NCI-H446 (cell line): ENCODE data around the gene FOXL1.
A peak's percentile ranks its signal among the peaks of the same experiment; 100 is the strongest.

Experiments used
- DNase-seq, 2 experiments: peaks; one replicate each; lab custom pipeline; 2025; lab: John Stamatoyannopoulos, UW

Gene FOXL1

DNA sequence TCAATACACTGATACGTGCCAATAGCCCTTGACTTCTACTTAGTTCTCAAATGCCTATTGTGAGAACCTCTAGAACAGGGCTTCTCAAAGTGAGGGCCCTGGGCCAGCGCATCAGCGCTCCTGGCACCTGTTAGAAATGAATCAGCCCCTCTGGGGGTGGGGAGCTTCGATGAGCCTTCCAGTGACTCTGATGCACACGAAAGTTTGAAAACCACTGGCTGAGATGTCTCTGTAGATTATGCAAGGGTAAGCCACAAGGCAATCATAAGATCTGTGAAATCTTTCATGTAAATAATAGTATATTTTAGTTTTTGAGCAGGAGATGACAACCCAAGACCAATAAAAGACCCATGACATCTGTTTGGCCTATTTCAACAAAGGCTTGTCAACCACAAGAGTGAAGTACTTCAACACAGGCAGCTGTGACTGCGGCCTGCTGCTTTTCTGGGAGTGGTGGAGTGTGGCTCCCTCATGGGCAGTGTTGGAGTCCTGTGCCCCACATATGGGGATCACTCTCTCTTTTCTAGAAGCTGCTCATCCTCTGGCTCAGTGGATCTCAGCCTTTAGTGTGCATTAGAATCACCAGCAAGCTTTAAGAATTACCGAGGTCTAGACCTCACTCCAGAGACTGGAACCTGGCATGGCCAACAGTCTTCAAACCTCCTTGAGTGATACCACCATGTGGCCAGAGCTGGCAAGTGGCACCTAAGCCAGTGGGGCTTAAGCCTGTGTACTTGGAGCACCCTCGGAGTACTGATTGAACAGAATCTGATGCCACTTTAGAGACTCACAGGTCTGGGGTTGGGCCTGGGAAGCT lies 29.1 kb upstream of the FOXL1 start:
- no peak for DNase-seq

DNA sequence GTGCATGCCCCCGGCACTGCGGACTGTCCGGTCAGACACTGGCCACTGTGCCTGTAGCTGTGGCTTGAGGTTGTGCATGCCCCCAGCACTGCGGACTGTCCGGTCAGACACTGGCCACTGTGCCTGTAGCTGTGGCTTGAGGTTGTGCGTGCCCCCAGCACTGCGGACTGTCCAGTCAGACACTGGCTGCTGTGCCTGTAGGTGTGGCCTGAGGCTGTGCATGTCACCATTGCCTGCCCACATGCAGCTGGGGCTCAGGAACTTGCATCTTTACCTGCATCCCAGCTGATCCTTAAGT lies 28.5 kb upstream of the FOXL1 start:
- no peak for DNase-seq

DNA sequence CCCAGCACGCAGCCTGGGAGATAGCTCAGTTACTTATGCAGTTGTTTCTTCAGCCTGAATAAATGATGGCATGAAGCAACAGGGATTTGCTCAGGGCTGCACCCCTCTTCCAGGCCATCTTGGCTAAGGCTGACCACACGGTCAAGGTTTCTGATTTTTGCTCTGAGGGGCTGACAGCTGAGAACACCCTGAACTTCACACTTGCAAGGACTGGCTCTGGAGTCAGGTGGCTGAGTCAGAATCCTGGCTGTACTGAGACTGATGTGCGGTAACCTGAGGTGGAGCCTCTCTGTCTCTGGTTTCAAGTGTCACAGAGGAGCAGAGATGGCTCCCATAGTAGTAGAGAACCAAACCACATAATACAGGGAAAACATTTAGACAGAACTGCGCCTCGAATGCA lies 28.1 kb upstream of the FOXL1 start:
- DNase-seq = no peak

DNA sequence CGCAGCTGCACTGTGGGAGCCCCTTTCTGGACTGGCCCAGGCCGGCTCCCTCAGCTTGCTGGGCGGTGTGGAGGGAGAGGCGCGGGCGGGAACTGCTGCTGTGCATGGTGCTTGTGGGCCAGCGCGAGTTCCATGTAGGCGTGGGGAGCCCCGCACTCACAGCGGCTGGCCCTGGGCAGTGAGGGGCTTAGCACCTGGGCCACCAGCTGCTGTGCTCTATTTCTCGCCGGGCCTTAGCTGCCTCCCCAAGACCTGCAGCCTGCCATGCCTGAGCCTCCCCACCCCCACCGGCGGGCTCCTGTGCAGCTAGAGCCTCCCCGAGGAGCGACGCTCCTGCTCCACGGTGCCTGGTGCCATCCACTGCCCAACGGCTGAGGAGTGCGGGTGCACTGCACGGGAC lies 25.0 kb upstream of the FOXL1 start:
- DNase-seq = no peak

DNA sequence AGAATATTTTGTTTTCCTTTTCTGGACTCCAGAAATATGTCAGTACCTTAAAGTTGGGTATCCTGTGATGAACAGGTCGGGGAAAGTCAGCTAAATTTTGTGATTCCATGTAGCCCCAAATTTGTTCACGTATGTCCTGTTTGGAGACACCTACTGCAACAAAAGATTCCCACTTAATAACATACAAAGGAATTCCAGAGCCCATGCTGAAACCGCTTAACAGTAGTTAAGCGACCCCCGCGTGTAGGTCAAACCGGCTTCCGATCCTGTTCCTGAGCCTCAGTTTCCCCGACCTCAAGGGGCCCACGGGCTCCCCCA lies 23.8 kb upstream of the FOXL1 start:
- no peak for DNase-seq

DNA sequence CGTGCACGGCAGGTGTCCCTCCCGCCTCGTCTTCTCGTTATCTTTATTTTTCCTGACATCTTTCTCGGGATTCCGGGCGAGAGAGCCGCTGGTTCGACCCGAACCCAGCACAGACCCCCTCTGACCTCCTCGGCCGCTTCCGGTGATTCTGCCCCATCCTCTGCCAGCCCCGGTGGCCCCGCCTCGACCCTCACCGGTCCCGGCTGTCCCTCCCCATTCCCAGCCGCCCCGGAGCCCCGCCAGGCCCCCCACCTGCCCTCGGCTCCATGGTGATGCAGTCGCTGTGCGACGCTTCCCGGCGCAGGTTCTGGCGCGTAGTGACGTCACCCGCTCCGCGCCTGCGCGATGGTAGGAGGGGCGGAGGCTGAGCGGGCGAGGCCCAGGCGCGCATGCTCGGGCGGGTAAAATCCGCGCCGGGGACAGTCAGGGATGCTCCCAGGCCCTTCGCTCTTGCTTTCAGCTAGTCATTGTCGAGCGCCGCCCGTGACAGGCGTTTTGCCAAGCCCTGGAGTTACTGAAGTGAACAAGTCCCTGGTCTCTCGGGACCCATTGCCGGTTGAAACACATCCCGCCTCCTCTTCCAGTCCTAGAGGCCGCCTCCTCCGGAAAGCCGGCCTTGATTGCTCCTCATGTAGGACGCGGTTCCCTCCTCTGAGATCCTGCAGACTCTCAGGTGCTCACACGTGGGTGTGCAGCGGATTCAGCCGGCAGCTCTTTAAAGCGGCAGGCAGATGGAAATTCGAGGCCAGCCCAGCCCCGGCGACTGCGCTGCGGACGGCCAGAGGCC lies 23.2 kb upstream of the FOXL1 start, which contains the start of gene MTHFSD:
MTHFSD (minus strand) TSS at position 319 of the 787 bp plus-strand sequence; CDS start at position 268, 51 bp downstream.
- peak; percentile 63 to 89 for DNase-seq

DNA sequence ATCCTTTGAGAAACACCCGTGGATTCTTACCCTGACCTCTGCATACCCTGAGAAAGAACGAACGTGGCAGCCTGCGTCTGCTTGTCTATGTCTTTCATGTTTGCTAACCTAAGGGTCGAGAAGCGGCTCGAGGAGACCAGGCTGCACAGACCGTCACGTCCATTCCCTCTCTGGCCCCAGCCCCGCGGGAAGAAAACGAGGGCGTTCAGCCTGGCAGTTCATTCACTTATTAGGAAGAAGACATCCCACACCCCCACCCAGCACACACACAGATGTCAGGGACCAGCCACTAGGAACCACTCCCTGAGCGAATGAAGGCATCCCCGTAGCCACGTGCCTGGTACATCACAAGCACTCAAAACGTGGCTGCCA lies 22.7 kb upstream of the FOXL1 start:
- no peak for DNase-seq

DNA sequence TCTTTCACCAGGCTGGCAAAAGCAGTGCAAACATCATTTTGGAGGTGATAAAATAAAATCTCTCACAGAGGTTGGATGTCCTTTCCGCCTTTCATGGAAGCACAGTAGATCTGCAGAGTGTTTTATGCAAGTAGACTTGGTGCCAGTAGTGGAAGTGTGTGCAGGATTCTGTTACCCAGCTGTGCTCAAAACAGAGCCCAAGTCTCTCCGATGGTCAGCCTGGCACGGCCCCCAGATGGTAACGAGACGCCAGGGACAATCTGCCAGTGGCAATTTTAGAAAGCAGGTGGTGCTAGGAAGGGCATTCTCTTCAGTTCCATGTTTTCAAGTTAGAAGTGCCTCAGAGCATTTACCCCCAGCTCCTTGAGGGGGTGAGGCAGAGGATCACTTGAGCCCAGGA lies 21.8 kb upstream of the FOXL1 start:
- DNase-seq = no peak

DNA sequence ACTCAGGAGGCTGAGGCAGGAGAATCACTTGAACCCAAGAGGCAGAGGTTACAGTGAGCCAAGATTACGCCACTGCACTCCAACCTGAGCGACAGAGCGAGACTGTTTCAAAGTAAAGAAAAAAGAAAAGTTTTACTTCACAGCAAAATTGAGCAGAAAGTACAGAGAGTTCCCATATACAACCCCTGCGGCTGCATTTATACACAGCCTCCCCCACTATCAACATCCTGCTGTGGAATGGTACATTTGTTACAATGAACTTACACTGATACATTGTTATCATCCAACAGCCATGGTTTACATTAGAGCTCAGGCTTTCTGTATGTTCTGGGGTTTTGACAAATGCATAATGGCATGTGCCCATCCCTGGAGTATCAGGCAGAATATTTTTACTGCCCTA lies 20.8 kb upstream of the FOXL1 start:
- DNase-seq = no peak

DNA sequence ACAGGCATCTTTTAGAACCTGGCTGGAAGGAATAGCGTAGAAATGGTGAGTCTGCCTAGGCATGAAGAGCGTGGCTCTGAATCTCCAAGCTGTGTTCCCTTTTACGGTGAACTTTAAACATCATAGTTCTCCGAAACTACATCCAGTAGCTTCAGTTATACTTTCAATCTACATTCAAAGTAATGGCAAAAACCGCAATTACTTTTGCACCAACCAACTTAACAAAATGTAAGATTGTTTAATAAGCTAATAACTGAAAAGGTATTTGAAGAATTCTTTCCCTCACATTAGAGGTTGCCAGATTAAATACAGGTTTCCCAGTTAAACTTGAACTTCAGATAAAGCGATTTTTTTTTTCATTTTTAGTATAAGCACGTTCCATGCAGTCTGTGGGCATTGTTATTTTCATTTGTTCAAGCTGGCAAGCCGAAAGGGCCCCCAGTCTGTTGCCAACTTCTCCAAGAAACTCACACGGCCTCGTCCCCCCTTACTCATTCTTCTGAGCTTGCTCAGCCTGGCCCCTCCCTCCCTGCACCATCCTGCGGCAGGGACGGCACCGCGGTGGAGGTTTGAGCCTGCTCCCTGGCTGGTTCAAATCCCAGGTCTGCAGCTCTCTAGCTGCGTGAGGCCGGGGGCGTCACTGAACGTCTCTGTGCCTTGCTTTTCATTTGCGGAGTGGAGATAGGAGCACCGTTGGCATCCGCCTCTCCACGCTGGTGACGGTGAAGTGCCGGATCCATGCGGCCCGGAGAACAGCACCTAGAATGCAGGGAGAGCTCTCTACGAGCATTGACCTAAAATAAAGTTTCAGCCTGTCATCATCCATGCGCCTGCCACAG lies 19.8 kb upstream of the FOXL1 start:
- DNase-seq = no peak

DNA sequence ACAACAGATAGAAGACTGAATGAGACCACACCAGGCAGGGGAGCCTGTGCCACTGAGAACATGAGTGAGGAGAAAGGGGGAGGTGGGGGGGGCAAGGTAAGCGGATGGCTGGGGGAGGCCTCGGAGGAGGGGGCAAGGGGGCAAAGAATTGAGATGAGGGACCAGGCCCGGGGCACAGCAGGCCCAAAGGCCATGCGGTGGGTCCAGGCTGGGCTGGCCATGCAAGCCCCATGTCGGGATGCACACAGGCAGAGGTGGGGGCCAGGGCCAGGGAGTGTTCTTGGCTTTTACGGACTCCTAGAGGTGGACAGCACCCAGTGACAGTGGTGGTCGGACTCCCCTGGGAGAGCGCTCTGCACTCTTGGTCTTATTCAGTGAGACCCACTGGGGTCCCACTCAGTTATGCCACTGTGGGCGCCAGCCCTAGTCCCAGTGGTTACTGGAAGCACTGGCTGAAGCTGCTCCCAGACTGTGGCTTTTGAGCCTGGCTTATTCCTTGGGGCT lies 18.5 kb upstream of the FOXL1 start:
- DNase-seq = no peak

DNA sequence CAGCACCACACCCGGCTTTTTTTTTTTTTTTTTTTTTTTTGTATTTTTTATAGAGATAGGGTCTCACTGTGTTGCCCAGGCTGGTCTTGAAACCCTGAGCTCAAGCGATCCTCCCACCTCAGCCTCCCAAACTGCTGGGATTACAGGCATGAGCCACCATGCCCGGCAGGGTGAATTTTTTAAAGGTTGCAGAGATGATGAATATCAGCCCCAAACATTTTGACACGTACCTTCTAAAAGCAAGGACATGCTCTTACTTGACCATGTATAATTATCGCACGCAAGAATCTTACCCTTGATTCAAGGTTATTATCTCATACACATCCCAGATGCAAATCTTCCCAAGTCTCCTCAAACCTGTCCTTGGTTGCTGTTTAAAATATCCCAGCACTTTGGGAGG lies 16.0 kb upstream of the FOXL1 start:
- DNase-seq = no peak

DNA sequence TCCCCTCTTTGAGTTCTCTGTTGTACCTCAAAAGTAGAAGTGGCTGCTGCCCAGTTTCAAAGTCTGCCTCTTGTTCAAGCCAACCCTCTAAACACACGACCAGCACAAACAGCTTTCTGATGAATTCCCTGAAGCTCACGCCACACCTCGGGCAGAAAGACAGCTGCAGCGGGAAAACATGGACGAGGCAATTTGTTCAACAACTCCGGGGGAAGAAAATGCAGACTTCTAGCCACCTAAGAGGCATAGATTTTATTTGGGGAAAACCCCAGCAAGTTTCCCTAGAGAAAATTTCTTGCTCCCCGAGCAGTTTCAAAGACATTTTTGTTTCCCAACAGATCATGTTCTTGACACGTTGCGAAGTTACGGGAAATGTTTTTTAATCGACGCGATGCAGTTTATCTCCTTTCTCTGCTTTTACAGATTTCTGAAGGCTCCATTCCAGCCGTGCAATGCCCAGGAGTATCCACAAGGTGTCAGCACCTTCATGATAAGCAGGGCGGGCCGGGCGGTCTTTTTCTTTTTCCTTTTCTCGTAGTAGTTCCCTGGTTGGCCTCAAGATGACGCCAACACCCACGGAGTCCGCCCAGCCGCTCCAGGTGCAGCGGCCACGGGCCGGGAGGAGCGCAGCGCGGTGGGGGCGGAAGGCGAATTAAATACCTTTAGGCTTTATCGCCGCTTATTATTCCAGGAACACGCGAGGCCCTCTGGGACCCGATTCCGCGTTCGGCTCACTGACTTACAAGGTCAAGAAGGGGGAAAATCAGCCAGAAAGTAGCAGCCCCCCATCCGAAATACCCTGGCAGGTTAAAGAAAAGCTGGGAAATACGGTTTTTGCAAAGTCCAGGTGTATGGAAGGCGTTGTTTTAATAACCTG lies 14.6 kb upstream of the FOXL1 start:
- peak; percentile 51 to 76 for DNase-seq

DNA sequence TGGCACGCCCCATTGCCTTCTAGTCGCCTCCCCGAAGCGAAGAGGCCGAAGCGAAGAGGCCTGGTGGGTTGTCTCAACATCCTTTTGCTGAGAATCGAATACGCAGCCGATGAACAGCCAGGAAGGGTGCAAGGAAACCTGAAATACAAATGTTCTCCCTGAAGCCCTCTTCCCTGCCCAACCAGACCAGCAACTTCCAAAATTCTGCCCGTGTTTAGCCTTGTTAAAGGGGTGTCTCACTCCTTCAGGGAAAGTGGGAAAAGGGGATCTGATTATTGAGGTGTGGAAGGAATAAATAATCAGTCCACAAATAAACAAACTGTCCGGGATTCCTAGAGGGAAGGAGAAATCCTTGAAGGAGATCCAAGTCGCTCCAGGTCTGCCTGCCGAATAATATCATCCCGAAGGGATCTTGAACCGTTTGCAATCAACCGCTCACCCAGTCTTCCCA lies 13.1 kb upstream of the FOXL1 start:
- DNase-seq = no peak

DNA sequence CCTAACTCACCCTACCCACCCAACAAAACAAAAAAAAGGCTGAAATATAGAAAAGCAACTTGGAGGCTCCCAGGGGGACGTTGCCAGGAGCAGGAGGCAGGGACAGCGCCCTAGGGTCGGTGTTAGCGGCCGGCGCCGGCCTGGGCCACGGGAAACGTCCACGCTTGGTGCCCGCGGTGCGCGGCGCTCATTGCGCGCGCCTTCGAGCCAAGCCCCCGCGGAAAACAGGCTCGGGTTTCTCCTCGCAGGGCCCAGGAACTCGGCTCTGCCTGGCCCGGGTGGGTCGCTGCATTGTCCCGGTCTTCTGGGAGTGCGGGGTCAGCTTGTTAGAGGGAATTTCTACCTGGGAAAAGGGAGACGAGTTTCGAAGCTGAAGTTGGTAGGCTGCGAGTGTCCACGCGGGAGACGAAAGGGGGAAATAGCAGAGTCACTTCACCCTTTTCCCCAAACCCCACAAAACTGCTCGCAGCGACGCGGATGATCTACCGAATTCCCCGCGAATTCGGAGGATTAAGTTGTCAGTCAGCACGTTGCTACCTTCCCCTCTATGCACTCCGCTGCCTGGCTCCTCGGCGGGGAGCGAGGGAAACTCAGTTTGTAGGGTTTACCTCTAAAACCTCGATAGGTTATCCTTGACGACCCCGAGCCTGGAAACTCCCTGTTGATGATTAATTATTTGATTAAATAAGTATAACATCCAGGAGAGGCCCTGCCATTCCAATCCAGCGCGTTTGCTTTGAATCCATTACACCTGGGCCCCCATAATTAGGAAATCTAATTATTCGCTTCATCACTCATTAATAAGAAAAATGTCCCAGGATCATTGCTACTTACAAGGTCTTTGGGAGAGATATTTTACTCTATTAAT lies 12.5 kb upstream of the FOXL1 start:
- DNase-seq = no peak

DNA sequence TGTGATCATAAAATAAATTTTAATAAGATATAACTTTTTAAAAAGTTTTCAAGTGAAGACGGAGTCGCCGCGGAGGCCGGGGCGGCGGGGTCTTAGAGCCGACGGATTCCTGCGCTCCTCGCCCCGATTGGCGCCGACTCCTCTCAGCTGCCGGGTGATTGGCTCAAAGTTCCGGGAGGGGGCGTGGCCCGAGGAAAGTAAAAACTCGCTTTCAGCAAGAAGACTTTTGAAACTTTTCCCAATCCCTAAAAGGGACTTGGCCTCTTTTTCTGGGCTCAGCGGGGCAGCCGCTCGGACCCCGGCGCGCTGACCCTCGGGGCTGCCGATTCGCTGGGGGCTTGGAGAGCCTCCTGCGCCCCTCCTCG lies 11.8 kb upstream of the FOXL1 start, which contains the start of gene FOXC2:
FOXC2 (plus strand) TSS at position 229 of the 365 bp plus-strand sequence. CDS start 507 bp downstream, outside the sequence.
- DNase-seq = no peak

DNA sequence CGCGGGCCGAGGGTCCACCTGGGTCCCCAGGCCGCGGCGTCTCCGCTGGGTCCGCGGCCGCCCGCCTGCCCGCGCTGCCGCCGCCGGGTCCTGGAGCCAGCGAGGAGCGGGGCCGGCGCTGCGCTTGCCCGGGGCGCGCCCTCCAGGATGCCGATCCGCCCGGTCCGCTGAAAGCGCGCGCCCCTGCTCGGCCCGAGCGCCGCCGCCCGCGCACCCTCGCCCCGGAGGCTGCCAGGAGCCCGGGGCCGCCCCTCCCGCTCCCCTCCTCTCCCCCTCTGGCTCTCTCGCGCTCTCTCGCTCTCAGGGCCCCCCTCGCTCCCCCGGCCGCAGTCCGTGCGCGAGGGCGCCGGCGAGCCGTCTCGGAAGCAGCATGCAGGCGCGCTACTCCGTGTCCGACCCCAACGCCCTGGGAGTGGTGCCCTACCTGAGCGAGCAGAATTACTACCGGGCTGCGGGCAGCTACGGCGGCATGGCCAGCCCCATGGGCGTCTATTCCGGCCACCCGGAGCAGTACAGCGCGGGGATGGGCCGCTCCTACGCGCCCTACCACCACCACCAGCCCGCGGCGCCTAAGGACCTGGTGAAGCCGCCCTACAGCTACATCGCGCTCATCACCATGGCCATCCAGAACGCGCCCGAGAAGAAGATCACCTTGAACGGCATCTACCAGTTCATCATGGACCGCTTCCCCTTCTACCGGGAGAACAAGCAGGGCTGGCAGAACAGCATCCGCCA lies 11.2 kb upstream of the FOXL1 start:
- DNase-seq = no peak

DNA sequence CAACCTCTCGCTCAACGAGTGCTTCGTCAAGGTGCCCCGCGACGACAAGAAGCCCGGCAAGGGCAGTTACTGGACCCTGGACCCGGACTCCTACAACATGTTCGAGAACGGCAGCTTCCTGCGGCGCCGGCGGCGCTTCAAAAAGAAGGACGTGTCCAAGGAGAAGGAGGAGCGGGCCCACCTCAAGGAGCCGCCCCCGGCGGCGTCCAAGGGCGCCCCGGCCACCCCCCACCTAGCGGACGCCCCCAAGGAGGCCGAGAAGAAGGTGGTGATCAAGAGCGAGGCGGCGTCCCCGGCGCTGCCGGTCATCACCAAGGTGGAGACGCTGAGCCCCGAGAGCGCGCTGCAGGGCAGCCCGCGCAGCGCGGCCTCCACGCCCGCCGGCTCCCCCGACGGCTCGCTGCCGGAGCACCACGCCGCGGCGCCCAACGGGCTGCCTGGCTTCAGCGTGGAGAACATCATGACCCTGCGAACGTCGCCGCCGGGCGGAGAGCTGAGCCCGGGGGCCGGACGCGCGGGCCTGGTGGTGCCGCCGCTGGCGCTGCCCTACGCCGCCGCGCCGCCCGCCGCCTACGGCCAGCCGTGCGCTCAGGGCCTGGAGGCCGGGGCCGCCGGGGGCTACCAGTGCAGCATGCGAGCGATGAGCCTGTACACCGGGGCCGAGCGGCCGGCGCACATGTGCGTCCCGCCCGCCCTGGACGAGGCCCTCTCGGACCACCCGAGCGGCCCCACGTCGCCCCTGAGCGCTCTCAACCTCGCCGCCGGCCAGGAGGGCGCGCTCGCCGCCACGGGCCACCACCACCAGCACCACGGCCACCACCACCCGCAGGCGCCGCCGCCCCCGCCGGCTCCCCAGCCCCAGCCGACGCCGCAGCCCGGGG lies 10.4 kb upstream of the FOXL1 start:
- no peak for DNase-seq
